ENCODE measurements around the gene ZC2HC1B. TPM values are rescaled to one million over a fixed set of nuclear protein-coding genes. Genes with fewer than 3 reads are reported as not detected.

The ZC2HC1B gene
- not detected in 2 replicates for total RNA-seq (2013; cell fraction: nucleolus; rRNA removed)
- total RNA-seq (2014; rRNA removed) (not detected in 2 replicates), total RNA-seq (2014; rRNA removed; fragmentation: Illumina TruSeq; extraction: Trizol) (not detected in 2 replicates), total RNA-seq (2021) (0.36 and 0.40 TPM in 2 replicates), polyA plus RNA-seq (2011; rRNA removed) (0.33 TPM in 1 of 2 replicates, not detected in the other), polyA plus RNA-seq (2014; fragmentation: Illumina TruSeq; extraction: Trizol) (not detected in 2 replicates), polyA plus RNA-seq (2014; fragmentation: Nextera tagmentation; extraction: Ambion mirVana) (under 1 TPM in 1 of 2 experiments, not detected in 1; 0.31 TPM), polyA plus RNA-seq (2014; rRNA removed) (0.09 TPM in 1 of 2 replicates, not detected in the other), polyA plus RNA-seq (2016; fragmentation: Nextera tagmentation; extraction: Ambion mirVana) (under 1 TPM in 1 of 2 experiments, not detected in 1; 0.20 TPM), polyA minus RNA-seq (2011; rRNA and poly(A)+ RNA removed) (0.59 TPM in 1 of 2 replicates, not detected in the other), Bru-seq, nascent RNA (percentile 74 among the genes with signal in this experiment), BruChase-seq, experiment 1, labeled RNA remaining after a 6-hour chase (percentile 49 among the genes with signal in this experiment), BruChase-seq, experiment 2, labeled RNA remaining after a 2-hour chase (percentile 60 among the genes with signal in this experiment)
- polyA plus RNA-seq (2011; ENCODE audit: low read depth) = not detected
- not detected in 2 replicates for polyA plus RNA-seq (2011; cell fraction: cytosol; rRNA removed)
- 0.15 and 0.27 TPM in 2 replicates for polyA plus RNA-seq (2011; cell fraction: nucleus; rRNA removed)
- polyA plus RNA-seq (2012) = 0.31 TPM in 1 of 2 replicates, not detected in the other
- polyA minus RNA-seq (2011; cell fraction: cytosol; rRNA and poly(A)+ RNA removed) = not detected in 2 replicates
- polyA minus RNA-seq (2011; cell fraction: nucleus; rRNA and poly(A)+ RNA removed) = 0.48 TPM in 1 of 2 replicates, not detected in the other
- long read RNA-seq, experiment 1 = 0 reads
- long read RNA-seq, experiment 2, partial matches to known transcripts = 0 of 3 reads
- long read RNA-seq, experiment 2, other reads (novel, unspliced or antisense) = 3 of 3 reads

- intact Hi-C loops (cut with micrococcal nuclease; ENCODE audit: unreplicated experiment) = no loop called here
- no peaks in the 10 kb centered on the region for H3K4me1 ChIP-seq (ENCODE audit: control insufficient read depth, insufficient read depth, low read length)
- 100% methylated on average over 1 of the region's 1 CpG for WGBS (ENCODE audit: insufficient coverage, insufficient replicate concordance, low lambda C conversion rate, missing lambda C conversion rate)
- peaks cover 0 to 14% of the 10 kb centered on the region in 2 experiments for H3K36me3 ChIP-seq (ENCODE audit: control insufficient read depth in 2 of 2, insufficient read depth in 2 of 2, low read length in 1 of 2)
- H3K79me2 ChIP-seq (ENCODE audit: control insufficient read depth, insufficient read depth, low read length) = no peaks in the 10 kb centered on the region
- BruUV-seq (replicated peaks) = no TSS peak
- DNase-seq (ENCODE audit: low read depth, low spot score) (no peak), FAIRE-seq (no peak), ATAC-seq (no peak)
- no peak within 1 kb of the TSS for H3K4me2 ChIP-seq (ENCODE audit: control insufficient read depth, insufficient read depth)
- POLR2A ChIA-PET = no interaction called here
- H2AFZ ChIP-seq (ENCODE audit: control insufficient read depth, low read depth, low read length) = no peak within 1 kb of the TSS
- RAD21 ChIA-PET (ENCODE audit: unreplicated experiment) = no interaction called here
- no peaks in the 10 kb centered on the region; the same call in 1 of the 3 replicates for H3K9me3 ChIP-seq (replicated peaks; ENCODE audit: control insufficient read depth, insufficient read depth, low read length)
- no peak within 1 kb of the TSS for H3K9ac ChIP-seq (ENCODE audit: control insufficient read depth, insufficient read depth, low read length)
- no peaks in the 10 kb centered on the region for H4K20me1 ChIP-seq (ENCODE audit: control insufficient read depth, insufficient read depth)
- SMC1A ChIA-PET (ENCODE audit: uncharacterized antibody, unreplicated experiment) = interaction anchor here (1.0 kb wide), 1 partner anchor 15 kb away, joined by 3 read pairs; no protein-coding TSS in a partner anchor
- TF ChIP-seq ATF7 (IDR thresholded peaks at IDR 0.05; ENCODE audit: low read depth) (peak; percentile 32; the same call in 1 of the 2 replicates), CBX3 (IDR thresholded peaks at IDR 0.05; ENCODE audit: borderline replicate concordance, low read depth) (no peak), IKZF2 (IDR thresholded peaks at IDR 0.05) (no peak), SREBF2 (IDR thresholded peaks at IDR 0.05; ENCODE audit: low read length) (no peak), YBX1 (IDR thresholded peaks at IDR 0.05) (no peak), STAT1 (conservative IDR thresholded peaks at IDR 0.05) (no peak), ASH2L (IDR thresholded peaks at IDR 0.05; ENCODE audit: borderline replicate concordance, low read depth) (no peak)
- no peak within 1 kb of the TSS for H3K4me3 ChIP-seq
- no peaks in the 10 kb centered on the region for H3K27me3 ChIP-seq (replicated peaks in 1 of 2; ENCODE audit: control insufficient read depth in 2 of 2, insufficient read depth in 2 of 2, low read length in 1 of 2)
- in situ Hi-C loops (cut with MboI) = no loop called here
- H3K27ac ChIP-seq (ENCODE audit: control insufficient read depth, insufficient read depth) = no peak within 1 kb of the TSS
- CTCF ChIA-PET = no interaction called here
These were observed at the start of gene ZC2HC1B for GRCh38 chr6:143864234-143864633. ZC2HC1B (plus strand) TSS chr6:143864474; CDS start chr6:143864540, 66 bp downstream.
